Cardiac fibroblast (primary cell): ENCODE data around the gene OR7A10.
A peak's percentile ranks its signal among the peaks of the same experiment; 100 is the strongest.

Experiments used
- DNase-seq, 2 donors: peaks; one replicate each; pipeline versions ENCODE4 v3.0.0 to v3.0.0-alpha.2; 2010; ENCODE audit warnings: low read depth in 2 of 2
- H3K4me3 ChIP-seq, 2 donors: replicated peaks in 1 of 2; 1 replicate in 1 of 2; 2 replicates in 1 of 2; pipeline ENCODE4 v1.5.1; 2011; ENCODE audit warnings: low read depth in 2 of 2, low read length in 2 of 2, mild to moderate bottlenecking in 2 of 2, moderate library complexity in 1 of 2
- CTCF ChIP-seq: IDR thresholded peaks from one replicate; pipeline ENCODE4 v1.5.1; 2011; ENCODE audit warnings: low read depth, mild to moderate bottlenecking, low read length, inconsistent platforms

Gene OR7A10

GRCh38 chr19:14848822-14849221 is at the start of gene OR7A10:
OR7A10 (minus strand) TSS chr19:14848922; CDS start chr19:14841877, 7,045 bp downstream.
- no peak within 1 kb of the TSS for H3K4me3 ChIP-seq
- DNase-seq, result no peak
- no peak for TF ChIP-seq CTCF

GRCh38 chr19:14890643-14891379 is 42.1 kb upstream of the OR7A10 start:
- no peak for DNase-seq
- no peak for TF ChIP-seq CTCF
- H3K4me3 ChIP-seq, result no peak overlapping the region

GRCh38 chr19:14889994-14890642 is 41.4 kb upstream of the OR7A10 start:
- no peak for DNase-seq
- H3K4me3 ChIP-seq, result no peak overlapping the region
- TF ChIP-seq CTCF, result no peak

GRCh38 chr19:14886032-14886431 is 37.3 kb upstream of the OR7A10 start, which contains the start of gene OR7A17:
OR7A17 (minus strand) TSS chr19:14886132; CDS start chr19:14881355, 4,777 bp downstream.
- no peak for TF ChIP-seq CTCF
- no peak within 1 kb of the TSS for H3K4me3 ChIP-seq
- DNase-seq, result no peak

- peak; percentile 30 to 33 for DNase-seq
- no peak overlapping the region for H3K4me3 ChIP-seq
- TF ChIP-seq CTCF, result peak; percentile 49
These were observed 23.0 kb upstream of the OR7A10 start for GRCh38 chr19:14871619-14872230.

GRCh38 chr19:14868497-14868896 is 19.8 kb upstream of the OR7A10 start:
- TF ChIP-seq CTCF, result no peak
- no peak for DNase-seq
- H3K4me3 ChIP-seq, result no peak overlapping the region
